GM19193 (cell line): ENCODE measurements around the gene DVL3.

Source experiments
- POLR2A ChIP-seq: IDR thresholded peaks from 4 replicates; pipeline ENCODE4 v1.6.1; 2011; ENCODE audit not compliant: insufficient read depth, insufficient read length; ENCODE audit errors: extremely low read depth

Gene DVL3

DNA sequence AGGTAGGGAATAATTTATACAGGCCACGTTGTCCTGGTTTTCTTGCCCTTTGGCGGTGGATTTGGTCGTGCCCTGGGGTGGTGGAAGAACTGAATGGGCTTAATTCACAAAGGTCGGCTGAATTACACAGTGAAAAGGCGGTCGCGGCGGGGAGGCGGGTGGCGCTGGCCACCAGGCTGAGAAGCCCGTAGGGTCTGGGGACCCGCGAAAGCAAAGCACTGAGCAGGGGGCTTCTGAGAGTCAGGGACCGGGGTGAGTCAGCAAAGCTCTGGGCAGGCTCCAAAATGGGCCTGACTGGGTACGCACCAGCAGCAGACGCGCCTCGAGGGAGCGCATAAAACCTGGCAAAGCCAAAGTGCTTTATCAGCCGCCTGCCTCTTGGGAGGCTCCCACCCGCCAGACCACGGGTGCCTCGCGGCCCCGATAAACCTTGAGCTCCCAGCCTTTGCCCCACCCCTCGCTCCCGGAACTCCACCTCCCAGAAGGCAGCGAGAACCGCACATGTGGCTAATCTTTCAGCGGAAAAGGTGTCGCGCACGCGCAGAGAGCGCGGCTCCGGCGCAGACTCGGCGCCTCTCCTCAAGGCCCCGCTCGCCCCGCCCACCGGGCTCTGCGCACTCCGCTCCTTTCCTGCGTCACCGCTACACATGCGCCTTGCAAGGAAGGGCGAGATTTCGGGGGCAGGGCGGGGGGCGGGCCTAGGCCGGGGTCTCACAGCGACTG is 30.4 kb downstream of the DVL3 start:
- TF ChIP-seq POLR2A, result peak; percentile 75

DNA sequence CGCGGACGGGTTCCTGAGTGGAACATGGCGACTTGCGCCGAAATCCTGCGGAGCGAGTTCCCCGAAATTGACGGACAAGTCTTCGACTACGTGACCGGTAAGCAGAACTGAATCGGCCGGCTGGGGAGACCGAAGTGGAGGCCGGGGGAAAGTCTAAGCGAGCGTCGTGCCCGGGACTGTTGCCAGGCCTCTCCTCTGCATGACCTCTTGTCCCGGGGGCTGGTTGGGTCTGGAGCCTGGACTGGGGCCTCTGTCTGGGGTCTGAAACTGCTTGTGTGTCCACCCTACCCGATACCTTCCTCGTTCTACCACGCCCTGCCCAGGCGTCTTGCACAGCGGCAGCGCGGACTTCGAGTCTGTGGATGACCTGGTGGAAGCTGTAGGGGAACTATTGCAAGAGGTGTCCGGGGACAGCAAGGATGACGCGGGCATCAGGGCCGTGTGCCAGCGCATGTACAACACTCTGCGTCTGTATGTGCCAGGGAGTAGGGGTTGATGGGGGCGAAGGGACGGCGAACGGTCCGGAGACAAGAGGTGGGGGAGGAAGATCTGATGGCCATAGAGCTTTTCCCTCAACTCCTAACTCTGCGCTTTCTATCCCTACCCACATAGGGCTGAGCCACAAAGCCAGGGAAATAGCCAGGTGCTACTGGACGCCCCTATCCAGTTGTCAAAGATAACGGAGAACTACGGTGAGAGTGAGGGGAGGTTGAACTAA is 31.2 kb downstream of the DVL3 start, which contains the start of gene ABCF3:
TSS of gene ABCF3 (plus strand) at position 16 of the 718 bp plus-strand sequence. CDS start at position 25, 9 bp downstream.
- peak; percentile 69 for TF ChIP-seq POLR2A

DNA sequence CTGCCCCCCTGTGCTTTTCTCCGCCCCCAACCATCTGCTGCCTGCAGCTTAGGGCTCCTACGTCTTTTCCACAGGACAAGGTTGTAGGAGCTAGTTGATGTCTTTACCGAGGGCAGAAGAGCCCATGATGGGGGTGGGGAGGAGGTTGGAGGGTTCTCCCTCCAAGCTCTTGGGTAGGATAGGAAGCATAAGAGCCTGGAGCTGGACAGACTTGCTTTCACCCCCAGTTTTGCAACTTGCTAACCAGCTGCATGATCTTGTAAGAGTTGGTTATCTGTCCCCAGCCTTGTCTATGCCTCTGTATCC is 31.7 kb downstream of the DVL3 start:
- no peak for TF ChIP-seq POLR2A

DNA sequence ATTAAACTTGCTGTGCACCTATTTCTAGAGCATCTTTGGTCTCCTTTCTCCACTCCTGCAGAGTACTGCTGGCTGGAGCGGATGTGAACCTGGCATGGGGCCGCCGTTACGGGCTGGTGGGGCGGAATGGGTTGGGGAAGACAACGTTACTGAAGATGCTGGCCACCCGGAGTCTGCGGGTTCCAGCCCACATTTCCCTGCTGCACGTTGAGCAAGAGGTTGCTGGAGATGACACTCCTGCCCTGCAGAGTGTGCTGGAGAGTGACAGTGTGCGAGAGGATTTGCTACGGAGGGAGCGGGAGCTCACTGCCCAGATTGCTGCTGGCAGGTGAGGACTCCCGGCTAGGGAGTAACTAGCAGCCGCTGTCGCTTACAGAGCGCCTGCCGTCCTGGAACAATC is 32.9 kb downstream of the DVL3 start:
- no peak for TF ChIP-seq POLR2A

DNA sequence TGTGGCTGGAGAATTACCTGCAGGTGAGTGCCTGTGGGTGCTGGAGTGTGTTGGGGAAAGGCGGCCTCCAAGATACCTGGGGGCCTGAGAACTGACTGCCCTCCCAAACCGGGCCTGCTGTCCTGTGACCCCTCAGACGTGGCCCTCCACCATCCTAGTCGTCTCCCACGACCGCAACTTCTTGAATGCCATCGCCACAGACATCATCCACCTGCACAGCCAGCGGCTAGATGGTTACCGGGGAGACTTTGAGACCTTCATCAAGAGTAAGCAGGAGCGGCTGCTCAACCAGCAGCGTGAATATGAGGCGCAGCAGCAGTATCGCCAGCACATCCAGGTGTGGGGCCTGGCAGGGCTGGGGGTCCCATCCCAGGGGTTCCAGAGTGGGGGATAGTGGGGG is 34.2 kb downstream of the DVL3 start:
- TF ChIP-seq POLR2A, result no peak

DNA sequence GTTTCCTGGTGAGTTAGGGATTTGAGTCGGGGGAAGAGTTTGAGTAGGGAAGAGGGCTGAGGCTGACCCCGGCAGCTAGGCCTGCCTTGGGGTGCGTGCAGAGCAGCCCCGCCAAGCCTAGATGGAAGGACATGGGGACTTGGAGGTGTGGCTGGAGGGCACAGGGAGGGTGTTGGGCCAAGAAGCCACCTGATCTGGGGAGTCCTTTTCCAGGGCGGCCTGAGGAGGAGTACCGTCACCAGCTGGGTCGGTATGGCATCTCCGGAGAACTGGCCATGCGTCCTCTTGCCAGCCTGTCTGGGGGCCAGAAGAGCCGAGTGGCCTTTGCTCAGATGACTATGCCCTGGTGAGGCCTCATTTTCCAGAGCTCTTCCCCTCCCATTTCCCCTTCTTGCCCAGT is 37.7 kb downstream of the DVL3 start:
- TF ChIP-seq POLR2A, result no peak

DNA sequence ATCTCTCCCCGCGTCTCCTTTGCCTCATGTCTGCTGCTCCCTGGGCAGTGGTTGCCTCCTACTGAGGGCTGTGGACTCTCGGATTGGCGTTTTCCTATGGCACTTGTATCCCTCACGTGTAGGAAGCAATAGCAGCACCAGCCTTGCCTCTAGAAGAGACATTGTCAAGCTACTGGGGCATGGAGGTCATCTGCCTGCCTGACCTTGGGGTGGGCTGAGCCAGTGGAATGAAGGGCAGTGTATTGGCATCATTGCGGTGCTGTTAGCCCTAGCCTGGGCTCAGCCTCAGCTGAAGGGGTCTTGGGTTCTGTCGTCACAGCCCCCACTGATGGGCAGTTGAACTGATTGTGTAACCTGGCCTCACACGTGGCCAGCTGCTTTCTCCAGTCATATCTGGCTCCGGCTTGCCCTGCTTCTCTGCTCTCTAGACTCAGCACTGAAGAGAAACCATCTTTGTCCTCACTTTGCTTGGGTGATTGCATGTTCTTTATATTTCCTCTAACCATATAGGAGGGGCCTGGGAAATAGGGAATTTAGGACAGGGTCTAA is 38.9 kb downstream of the DVL3 start:
- TF ChIP-seq POLR2A, result no peak

DNA sequence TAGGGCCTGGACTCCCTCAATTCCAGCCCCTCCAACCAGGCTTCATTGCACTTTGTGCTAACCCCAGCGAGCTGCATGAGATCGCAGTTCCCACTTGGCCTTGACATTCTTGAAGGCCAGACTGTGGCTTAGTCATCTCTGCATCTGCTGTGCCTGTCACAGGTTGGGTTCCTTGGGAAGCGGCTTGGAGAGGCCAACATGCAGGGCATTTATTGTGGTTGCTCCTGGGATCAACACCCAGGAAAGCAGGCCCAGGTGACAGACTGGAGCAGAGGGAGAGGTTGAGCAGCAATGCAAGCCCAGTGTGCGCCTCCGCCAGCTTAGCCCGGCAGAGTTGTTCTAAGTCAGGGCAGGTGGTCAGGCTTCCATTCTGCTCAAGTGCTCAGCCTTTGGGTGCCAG is 41.4 kb downstream of the DVL3 start:
- no peak for TF ChIP-seq POLR2A

DNA sequence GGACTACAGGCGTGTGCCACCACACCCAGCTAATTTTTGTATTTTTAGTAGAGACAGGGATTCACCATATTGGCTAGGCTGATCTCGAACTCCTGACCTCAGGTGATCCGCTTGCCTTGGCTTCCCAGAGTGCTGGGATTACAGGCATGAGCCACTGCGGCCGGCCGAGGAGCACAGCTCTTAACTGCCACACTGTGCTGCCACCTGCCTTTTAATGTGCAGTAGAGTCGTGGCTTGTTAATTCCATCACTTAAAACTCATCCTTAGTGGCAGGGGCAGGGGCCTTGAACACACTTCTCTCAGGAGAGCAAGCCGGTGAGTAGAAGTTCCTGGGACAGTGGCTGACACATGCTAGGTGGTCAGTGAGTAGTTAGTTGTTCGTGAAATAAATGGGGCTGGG is 43.3 kb downstream of the DVL3 start:
- TF ChIP-seq POLR2A, result no peak

DNA sequence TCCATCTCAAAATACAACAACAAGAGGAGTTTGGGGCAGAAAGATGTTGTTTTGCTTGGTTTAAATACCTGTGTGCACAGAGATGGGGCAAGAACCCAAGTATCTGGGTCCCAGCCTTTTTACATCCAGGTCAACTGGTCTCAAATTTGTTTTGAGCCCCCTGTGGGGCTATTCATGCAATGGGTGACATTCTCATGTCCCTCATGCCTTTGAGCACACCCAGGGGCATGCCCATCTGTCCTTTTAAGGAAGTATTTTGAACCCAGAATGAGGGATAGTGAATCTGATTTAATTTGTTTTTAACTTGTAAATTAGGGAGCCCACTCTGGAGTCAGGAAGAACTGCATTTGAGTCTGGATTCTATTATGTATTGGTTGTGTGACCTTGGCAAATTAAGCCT is 45.6 kb downstream of the DVL3 start:
- no peak for TF ChIP-seq POLR2A

DNA sequence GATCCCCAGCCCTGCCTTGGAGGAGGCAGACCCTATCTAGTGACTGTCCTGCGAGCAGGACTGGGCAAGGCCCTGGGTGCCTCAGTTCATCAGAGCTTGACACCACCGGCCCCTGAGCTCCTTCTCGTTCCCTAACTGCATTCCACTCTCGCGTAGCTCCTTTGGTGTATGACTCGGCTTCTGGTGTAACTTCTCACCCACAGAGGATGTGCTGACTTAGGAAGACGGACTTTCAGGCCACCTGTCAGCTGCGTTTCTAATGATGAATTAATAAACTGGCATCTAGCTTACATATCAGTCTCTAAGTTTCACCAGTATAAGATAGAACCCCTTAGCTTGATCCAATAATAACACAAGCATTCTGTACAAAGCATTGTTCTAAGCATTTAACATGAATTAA is 48.3 kb downstream of the DVL3 start:
- TF ChIP-seq POLR2A, result no peak

DNA sequence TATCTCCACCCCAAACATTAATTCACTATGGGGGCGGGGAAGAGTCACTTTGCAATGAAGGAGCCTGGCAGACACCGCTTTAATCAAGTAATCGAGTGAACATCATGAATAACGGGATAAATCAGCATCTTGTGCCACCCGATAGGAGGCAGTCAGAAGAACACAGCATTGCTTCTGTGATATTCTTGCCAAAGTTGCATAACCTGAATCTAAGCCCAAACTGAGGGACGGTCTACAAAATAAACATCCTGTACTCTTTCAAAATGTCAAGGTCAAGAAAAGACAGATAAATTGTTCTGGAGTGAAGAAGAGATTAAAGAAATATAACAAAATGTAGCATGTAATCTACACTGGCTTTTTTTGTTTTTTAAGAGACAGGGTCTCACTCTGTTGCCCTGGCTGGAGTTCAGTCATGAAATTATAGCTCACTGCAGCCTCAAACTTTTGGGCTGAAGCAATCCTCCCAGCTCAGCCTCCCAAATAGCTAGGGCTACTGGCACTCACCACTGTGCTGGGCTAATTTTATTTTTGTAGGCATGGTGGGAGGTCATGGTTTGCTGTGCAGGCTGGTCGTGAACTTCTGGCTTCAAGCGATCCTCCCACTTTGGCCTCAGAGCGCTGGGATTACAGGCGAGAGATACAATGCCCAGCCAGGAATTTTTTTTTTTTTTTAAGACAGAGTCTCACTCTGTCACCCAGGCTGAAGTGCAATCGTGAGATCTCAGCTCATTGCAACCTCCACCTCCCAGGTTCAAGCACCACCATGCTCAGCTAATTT is 54.2 kb downstream of the DVL3 start:
- TF ChIP-seq POLR2A, result no peak

DNA sequence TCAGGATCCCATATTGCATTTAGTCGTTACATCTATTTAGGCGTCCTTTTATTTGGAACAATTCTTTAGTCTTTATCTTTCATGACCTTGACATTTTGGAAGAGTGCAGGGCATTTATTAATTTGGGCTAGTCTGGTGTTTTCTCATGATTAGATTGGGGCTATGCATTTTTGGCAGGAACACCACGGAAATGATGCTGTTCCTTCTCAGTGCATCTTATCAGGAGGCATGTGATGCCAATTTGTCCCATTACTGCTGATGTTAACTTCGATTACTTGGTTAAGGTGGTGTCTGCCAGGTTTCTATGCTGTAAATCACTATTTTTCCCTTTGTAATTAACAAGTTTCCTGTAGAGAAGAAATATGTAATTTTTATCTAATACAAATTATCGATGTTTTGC is 56.1 kb downstream of the DVL3 start:
- TF ChIP-seq POLR2A, result no peak

DNA sequence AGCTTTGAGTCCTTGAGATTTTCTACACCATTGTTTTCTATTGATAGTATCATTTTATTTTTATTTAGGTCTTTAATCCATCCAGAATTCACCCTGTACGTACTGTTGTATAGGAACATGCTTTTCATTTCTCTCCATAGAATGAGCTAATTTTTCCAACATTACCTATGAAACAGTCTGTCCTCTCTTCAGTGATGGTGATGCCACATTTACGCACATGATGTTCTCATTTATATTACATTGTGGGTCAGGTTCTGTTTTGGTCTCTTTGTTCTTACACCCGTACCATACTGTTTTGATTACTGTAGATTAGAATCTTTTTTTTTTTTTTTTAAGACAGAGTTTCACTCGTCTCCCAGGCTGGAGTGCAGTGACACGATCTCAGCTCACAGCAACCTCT is 56.5 kb downstream of the DVL3 start:
- no peak for TF ChIP-seq POLR2A

DNA sequence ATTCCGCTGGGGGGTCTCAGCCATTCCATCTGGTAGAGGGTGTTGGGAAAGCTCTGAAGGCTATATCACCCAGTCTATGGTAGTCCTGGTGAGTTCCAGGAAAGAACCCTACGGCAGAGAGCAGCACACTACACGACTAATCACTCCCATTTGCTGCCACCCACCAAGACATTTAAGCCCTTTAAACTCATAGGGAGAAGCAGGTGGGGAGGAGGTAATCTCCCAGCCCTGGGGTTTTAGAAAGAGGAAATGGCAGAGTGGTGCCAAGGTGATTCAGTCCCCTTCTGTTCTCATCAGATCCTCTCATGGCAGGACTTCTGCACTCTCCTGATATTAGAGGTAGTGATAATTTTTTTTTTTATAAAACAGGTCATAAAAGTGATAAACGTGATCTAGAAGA is 63.6 kb downstream of the DVL3 start:
- TF ChIP-seq POLR2A, result no peak
